Loucy (cell line): Measurements from ENCODE around the gene SLC26A3.

Experiments
- H2AFZ ChIP-seq: fragments of 200-600 bp; sonication (generic); 2 replicates; pipeline ENCODE4 v1.6.0; 2016; ENCODE audit warnings: antibody characterized with exemption, mild to moderate bottlenecking, low read length, moderate library complexity
- H3F3A ChIP-seq: fragments of 200-600 bp; 2 replicates; pipeline ENCODE4 v1.6.0; 2016; ENCODE audit warnings: antibody characterized with exemption, low read depth, mild to moderate bottlenecking
- H3K27me3 ChIP-seq: fragments of 200-600 bp; sonication (generic); 2 replicates; pipeline ENCODE4 v1.6.1; 2014; ENCODE audit warnings: low read length, mild to moderate bottlenecking; ENCODE audit not compliant: insufficient read depth, poor library complexity, severe bottlenecking
- H3K36me3 ChIP-seq: fragments of 200-600 bp; sonication (generic); 2 replicates; pipeline ENCODE4 v1.6.1; 2016; ENCODE audit warnings: low read length; ENCODE audit not compliant: insufficient read depth
- H3K4me1 ChIP-seq: fragments of 200-600 bp; sonication (generic); 2 replicates; pipeline ENCODE4 v1.5.1; 2014; ENCODE audit warnings: low read length, mild to moderate bottlenecking; ENCODE audit not compliant: insufficient read depth, poor library complexity, severe bottlenecking
- H3K4me2 ChIP-seq: fragments of 200-600 bp; sonication (generic); 2 replicates; pipeline ENCODE4 v1.6.0; 2014; ENCODE audit warnings: antibody characterized with exemption, low read length, low read depth, mild to moderate bottlenecking; ENCODE audit not compliant: poor library complexity, severe bottlenecking
- H3K4me3 ChIP-seq: fragments of 200-600 bp; sonication (generic); 2 replicates; pipeline ENCODE4 v1.5.1; 2014; ENCODE audit warnings: low read length, mild to moderate bottlenecking, mixed read lengths; ENCODE audit not compliant: poor library complexity, severe bottlenecking
- H3K79me2 ChIP-seq: fragments of 200-600 bp; sonication (generic); 2 replicates; pipeline ENCODE4 v1.6.1; 2014; ENCODE audit warnings: low read length; ENCODE audit not compliant: insufficient read depth
- H3K9ac ChIP-seq: fragments of 200-600 bp; sonication (generic); 2 replicates; pipeline ENCODE4 v1.6.0; 2014; ENCODE audit warnings: mild to moderate bottlenecking, low read depth, low read length, moderate library complexity; ENCODE audit not compliant: poor library complexity, severe bottlenecking
- H3K9me2 ChIP-seq: fragments of 200-600 bp; sonication (generic); replicated peaks from 2 replicates; pipeline ENCODE4 v1.6.1; 2016; ENCODE audit warnings: low read depth, low read length, mixed read lengths
- H3K9me3 ChIP-seq: fragments of 200-600 bp; sonication (generic); 2 replicates; pipeline ENCODE4 v1.6.1; 2014; ENCODE audit warnings: mild to moderate bottlenecking, antibody characterized with exemption, low read length, low read depth; ENCODE audit not compliant: insufficient read depth
- H4K20me1 ChIP-seq: fragments of 200-600 bp; sonication (generic); 2 replicates; pipeline ENCODE4 v1.6.0; 2014; ENCODE audit warnings: antibody characterized with exemption, low read length, mild to moderate bottlenecking; ENCODE audit not compliant: insufficient read depth, poor library complexity, severe bottlenecking
- CTCF ChIP-seq: fragments of 200-600 bp; sonication (generic); conservative IDR thresholded peaks from 2 replicates; pipeline ENCODE4 v1.5.1; 2014; ENCODE audit warnings: mild to moderate bottlenecking, antibody characterized with exemption, low read length
- EZH2phosphoT487 ChIP-seq: fragments of 200-600 bp; IDR thresholded peaks from 2 replicates; pipeline ENCODE4 v1.6.1; 2018; ENCODE audit warnings: antibody characterized with exemption, mild to moderate bottlenecking, moderate library complexity, borderline replicate concordance

The SLC26A3 gene

GRCh38 chr7:107742678-107743566, 60.1 kb downstream of the SLC26A3 start:
- no peaks in the 10 kb centered on the region for H3K9me3 ChIP-seq
- H2AFZ ChIP-seq, result peak overlapping the region; percentile 80
- peaks cover 34% of the 10 kb centered on the region for H3K4me1 ChIP-seq
- peak overlapping the region; percentile 84 for H3K4me3 ChIP-seq
- H3K9ac ChIP-seq, result peak overlapping the region; percentile 94
- no peaks in the 10 kb centered on the region for H3K9me2 ChIP-seq
- H4K20me1 ChIP-seq, result peaks cover 37% of the 10 kb centered on the region
- H3K27me3 ChIP-seq, result no peaks in the 10 kb centered on the region
- H3F3A ChIP-seq, result 0 out of 2 replicates have a peak, but pooled peaks cover 4% of the 10 kb centered on the region
- no peaks in the 10 kb centered on the region for H3K36me3 ChIP-seq
- H3K79me2 ChIP-seq, result peaks cover 38% of the 10 kb centered on the region
- TF ChIP-seq CTCF (no peak), EZH2phosphoT487 (no peak)
- H3K4me2 ChIP-seq, result peak overlapping the region; percentile 91

GRCh38 chr7:107728276-107728675, 74.7 kb downstream of the SLC26A3 start:
- Histone ChIP-seq H3K79me2 (no peaks in the 10 kb centered on the region), H4K20me1 (no peaks in the 10 kb centered on the region), H3F3A (no peaks in the 10 kb centered on the region), H3K9me3 (no peaks in the 10 kb centered on the region), H3K4me3 (no peak overlapping the region), H3K9me2 (no peaks in the 10 kb centered on the region), H3K9ac (no peak overlapping the region), H3K4me2 (no peak overlapping the region), H2AFZ (no peak overlapping the region), H3K4me1 (no peaks in the 10 kb centered on the region), H3K36me3 (no peaks in the 10 kb centered on the region), H3K27me3 (no peaks in the 10 kb centered on the region)
- TF ChIP-seq EZH2phosphoT487, result no peak
- no peak for TF ChIP-seq CTCF

- TF ChIP-seq EZH2phosphoT487 (no peak), CTCF (no peak)
- Histone ChIP-seq H3K9ac (no peak overlapping the region), H3K79me2 (no peaks in the 10 kb centered on the region), H3K9me3 (no peaks in the 10 kb centered on the region), H3K9me2 (no peaks in the 10 kb centered on the region), H3K36me3 (no peaks in the 10 kb centered on the region), H3K4me1 (no peaks in the 10 kb centered on the region), H3K27me3 (no peaks in the 10 kb centered on the region), H3F3A (no peaks in the 10 kb centered on the region), H4K20me1 (no peaks in the 10 kb centered on the region), H3K4me3 (no peak overlapping the region), H2AFZ (no peak overlapping the region), H3K4me2 (no peak overlapping the region)
Measured at GRCh38 chr7:107726356-107727130, 76.5 kb downstream of the SLC26A3 start.
